Measurements from ENCODE around the gene OXER1. TPM values are rescaled to one million over a fixed set of nuclear protein-coding genes. Genes with fewer than 3 reads are reported as not detected.

The OXER1 gene
- total RNA-seq, 2 donors from 2014 or later, result 4.5 to 5.6 TPM

DNA sequence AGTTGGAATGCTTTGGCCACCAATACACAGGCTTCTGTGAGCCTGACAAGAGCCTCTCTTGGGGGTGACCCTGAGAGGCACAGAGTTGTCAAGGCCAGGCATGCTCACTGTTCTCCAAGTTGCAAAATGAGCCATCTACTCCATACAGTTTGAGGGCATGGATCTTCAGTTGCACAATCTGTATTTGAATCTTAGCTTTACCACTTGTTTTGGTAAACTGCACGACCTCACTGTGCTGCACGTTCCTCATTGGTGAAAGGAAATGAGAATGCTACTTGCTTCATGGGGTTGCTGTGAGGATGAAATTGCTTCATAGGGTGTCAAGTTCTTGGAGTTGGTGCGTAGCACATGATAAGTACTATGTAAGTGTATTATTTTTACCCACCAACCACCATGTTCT is 40.4 kb upstream of the OXER1 start:
- TF ChIP-seq, protein P1, sequence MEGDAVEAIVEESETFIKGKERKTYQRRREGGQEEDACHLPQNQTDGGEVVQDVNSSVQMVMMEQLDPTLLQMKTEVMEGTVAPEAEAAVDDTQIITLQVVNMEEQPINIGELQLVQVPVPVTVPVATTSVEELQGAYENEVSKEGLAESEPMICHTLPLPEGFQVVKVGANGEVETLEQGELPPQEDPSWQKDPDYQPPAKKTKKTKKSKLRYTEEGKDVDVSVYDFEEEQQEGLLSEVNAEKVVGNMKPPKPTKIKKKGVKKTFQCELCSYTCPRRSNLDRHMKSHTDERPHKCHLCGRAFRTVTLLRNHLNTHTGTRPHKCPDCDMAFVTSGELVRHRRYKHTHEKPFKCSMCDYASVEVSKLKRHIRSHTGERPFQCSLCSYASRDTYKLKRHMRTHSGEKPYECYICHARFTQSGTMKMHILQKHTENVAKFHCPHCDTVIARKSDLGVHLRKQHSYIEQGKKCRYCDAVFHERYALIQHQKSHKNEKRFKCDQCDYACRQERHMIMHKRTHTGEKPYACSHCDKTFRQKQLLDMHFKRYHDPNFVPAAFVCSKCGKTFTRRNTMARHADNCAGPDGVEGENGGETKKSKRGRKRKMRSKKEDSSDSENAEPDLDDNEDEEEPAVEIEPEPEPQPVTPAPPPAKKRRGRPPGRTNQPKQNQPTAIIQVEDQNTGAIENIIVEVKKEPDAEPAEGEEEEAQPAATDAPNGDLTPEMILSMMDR (IDR thresholded peaks at IDR 0.05), result no peak
- no peak for TF ChIP-seq POLR2AphosphoS5 (IDR thresholded peaks at IDR 0.05)
- no peak for TF ChIP-seq POLR2A (IDR thresholded peaks at IDR 0.05)
- H3K27ac ChIP-seq, result no peak overlapping the region
- no peaks in the 10 kb centered on the region for H3K4me1 ChIP-seq (replicated peaks)
- no peak for DNase-seq (ENCODE audit: low spot score)
- H3K27me3 ChIP-seq (replicated peaks; ENCODE audit: insufficient read depth), result no peaks in the 10 kb centered on the region
- no peak overlapping the region for H3K4me3 ChIP-seq
- no peaks in the 10 kb centered on the region for H3K9me3 ChIP-seq
- intact Hi-C loops (cut with DNase I), result no loop called here
- no peaks in the 10 kb centered on the region for H3K36me3 ChIP-seq
- 73% methylated on average over 3 of the region's 3 CpGs for WGBS

DNA sequence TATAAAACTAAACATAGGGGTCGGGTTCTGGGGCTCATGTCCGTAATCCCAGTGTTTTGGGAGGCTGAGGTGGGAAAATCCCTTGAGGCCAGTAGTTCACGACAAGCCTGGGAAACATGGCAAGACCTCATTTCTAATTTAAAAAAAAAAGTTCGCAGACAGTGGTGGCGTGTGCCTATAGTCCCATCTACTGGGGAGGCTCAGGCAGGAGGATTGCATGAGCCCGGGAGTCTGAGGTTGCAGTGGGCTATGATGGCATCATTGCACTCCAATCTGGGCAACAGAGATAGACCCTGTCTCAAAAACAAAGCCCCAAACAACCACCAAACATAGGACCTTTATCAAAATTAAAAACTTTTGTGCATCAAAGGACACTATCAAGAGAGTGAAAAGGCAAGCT is 38.2 kb upstream of the OXER1 start:
- Histone ChIP-seq H3K4me3 (no peak overlapping the region), H3K36me3 (no peaks in the 10 kb centered on the region), H3K9me3 (no peaks in the 10 kb centered on the region), H3K27me3 (replicated peaks; ENCODE audit: insufficient read depth) (no peaks in the 10 kb centered on the region), H3K4me1 (replicated peaks) (no peaks in the 10 kb centered on the region), H3K27ac (no peak overlapping the region)
- 94% methylated on average over 6 of the region's 6 CpGs for WGBS
- TF ChIP-seq POLR2A (IDR thresholded peaks at IDR 0.05), result no peak
- TF ChIP-seq POLR2AphosphoS5 (IDR thresholded peaks at IDR 0.05), result no peak
- TF ChIP-seq, protein P1 (IDR thresholded peaks at IDR 0.05), result no peak
- intact Hi-C loops (cut with DNase I), result no loop called here
- DNase-seq (ENCODE audit: low spot score), result no peak

- intact Hi-C loops (cut with DNase I), result no loop called here
- no peak overlapping the region for H3K27ac ChIP-seq
- TF ChIP-seq, protein P1 (IDR thresholded peaks at IDR 0.05), result no peak
- TF ChIP-seq POLR2AphosphoS5 (IDR thresholded peaks at IDR 0.05) (no peak), POLR2A (IDR thresholded peaks at IDR 0.05) (no peak)
- 46% methylated on average over 4 of the region's 4 CpGs for WGBS
- no peaks in the 10 kb centered on the region for H3K9me3 ChIP-seq
- no peak overlapping the region for H3K4me3 ChIP-seq
- no peaks in the 10 kb centered on the region for H3K36me3 ChIP-seq
- no peaks in the 10 kb centered on the region for H3K27me3 ChIP-seq (replicated peaks; ENCODE audit: insufficient read depth)
- H3K4me1 ChIP-seq (replicated peaks), result no peaks in the 10 kb centered on the region
- DNase-seq (ENCODE audit: low spot score), result no peak
These were observed 37.4 kb upstream of the OXER1 start for GRCh38 chr2:42801381-42801780.

- Histone ChIP-seq H3K9me3 (no peaks in the 10 kb centered on the region), H3K4me3 (no peak overlapping the region), H3K27me3 (replicated peaks; ENCODE audit: insufficient read depth) (no peaks in the 10 kb centered on the region), H3K36me3 (no peaks in the 10 kb centered on the region), H3K27ac (no peak overlapping the region), H3K4me1 (replicated peaks) (no peaks in the 10 kb centered on the region)
- 62% methylated on average over 2 of the region's 2 CpGs for WGBS
- no peak for DNase-seq (ENCODE audit: low spot score)
- TF ChIP-seq POLR2AphosphoS5 (IDR thresholded peaks at IDR 0.05), result no peak
- TF ChIP-seq POLR2A (IDR thresholded peaks at IDR 0.05), result no peak
- TF ChIP-seq, protein P1 (IDR thresholded peaks at IDR 0.05), result no peak
- intact Hi-C loops (cut with DNase I), result no loop called here
These were observed 37.0 kb upstream of the OXER1 start for GRCh38 chr2:42800981-42801380.

- no peak overlapping the region for H3K4me3 ChIP-seq
- no peak for DNase-seq (ENCODE audit: low spot score)
- no peaks in the 10 kb centered on the region for H3K4me1 ChIP-seq (replicated peaks)
- TF ChIP-seq POLR2A (IDR thresholded peaks at IDR 0.05), result no peak
- no peak for TF ChIP-seq POLR2AphosphoS5 (IDR thresholded peaks at IDR 0.05)
- TF ChIP-seq, protein P1 (IDR thresholded peaks at IDR 0.05), result no peak
- 82% methylated on average over 4 of the region's 4 CpGs for WGBS
- H3K36me3 ChIP-seq, result no peaks in the 10 kb centered on the region
- intact Hi-C loops (cut with DNase I), result no loop called here
- no peak overlapping the region for H3K27ac ChIP-seq
- H3K27me3 ChIP-seq (replicated peaks; ENCODE audit: insufficient read depth), result no peaks in the 10 kb centered on the region
- no peaks in the 10 kb centered on the region for H3K9me3 ChIP-seq
These were observed 36.6 kb upstream of the OXER1 start for GRCh38 chr2:42800461-42800962.

Data from prostate gland (tissue), 2 donors.